IMR-90 (cell line): ENCODE data around the gene GOLGA6L24.
"Not testable (repeated sequence)": the region's sequence is repeated elsewhere in the genome, so short reads cannot be mapped to it uniquely, and the experiment has no call there.

Experiments used
- BHLHE40 ChIP-seq: fragments of 150-350 bp; IDR thresholded peaks from 2 replicates; pipeline ENCODE4 v1.6.1; 2016; ENCODE audit warnings: mild to moderate bottlenecking, low read depth, low read length
- FOS ChIP-seq: fragments of 150-350 bp; IDR thresholded peaks from 2 replicates; pipeline ENCODE4 v1.6.1; 2016; ENCODE audit warnings: low read depth, low read length
- MAZ ChIP-seq: IDR thresholded peaks from 2 replicates; pipeline ENCODE4 v1.6.1; 2012; ENCODE audit warnings: low read depth, mild to moderate bottlenecking, low read length, improper control_type of control experiment, moderate library complexity, borderline replicate concordance
- MXI1 ChIP-seq: IDR thresholded peaks from 2 replicates; pipeline ENCODE4 v1.6.1; 2012; ENCODE audit warnings: low read depth, mild to moderate bottlenecking, low read length, moderate library complexity, borderline replicate concordance
- NFE2L2 ChIP-seq: fragments of 150-350 bp; IDR thresholded peaks from 2 replicates; pipeline ENCODE4 v1.6.1; 2016; ENCODE audit warnings: low read depth, mild to moderate bottlenecking, low read length
- POLR2A ChIP-seq: IDR thresholded peaks from 2 replicates; pipeline ENCODE4 v1.6.1; 2012; ENCODE audit warnings: mild to moderate bottlenecking, low read depth, low read length
- RAD21 ChIP-seq: IDR thresholded peaks from 2 replicates; pipeline ENCODE4 v1.6.1; 2012; ENCODE audit warnings: low read length, improper control_type of control experiment
- RFX5 ChIP-seq: IDR thresholded peaks from 2 replicates; pipeline ENCODE4 v1.8.0; 2012; ENCODE audit warnings: low read depth, mild to moderate bottlenecking, low read length, moderate library complexity
- TF ChIP-seq, protein P1 (sequence below): fragments of 150-350 bp; IDR thresholded peaks from 2 replicates; pipeline ENCODE4 v1.6.1; 2017; ENCODE audit warnings: mild to moderate bottlenecking, antibody characterized with exemption, low read length, low read depth
- TF ChIP-seq, protein P2 (sequence below): conservative IDR thresholded peaks from 2 replicates; pipeline ENCODE4 v1.5.1; 2012; ENCODE audit warnings: mild to moderate bottlenecking, low read depth, low read length, improper control_type of control experiment

DNA sequence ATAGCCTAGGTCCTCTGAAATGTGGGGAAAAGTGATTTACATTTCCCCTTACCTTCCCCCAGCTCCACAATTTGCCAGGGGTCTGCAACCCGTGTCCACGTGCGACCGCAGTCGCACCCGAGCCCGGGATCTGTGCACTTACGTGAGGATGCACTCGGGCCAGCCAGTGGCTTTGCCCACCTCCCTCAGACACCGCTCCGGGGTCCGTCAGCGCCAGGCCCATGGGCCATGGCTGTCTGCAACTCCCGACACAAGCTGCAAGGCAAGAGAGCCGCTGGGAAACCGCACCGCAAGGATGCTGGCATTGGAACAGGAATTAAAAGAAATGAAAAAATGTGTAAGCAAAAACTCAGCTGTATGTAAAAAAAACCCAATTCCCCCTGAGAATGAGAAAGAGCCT, 7.6 kb upstream of the GOLGA6L24 start:
- not testable (repeated sequence) for TF ChIP-seq BHLHE40, NFE2L2, MAZ, POLR2A, RAD21, RFX5, FOS, MXI1
- TF ChIP-seq, protein P1, sequence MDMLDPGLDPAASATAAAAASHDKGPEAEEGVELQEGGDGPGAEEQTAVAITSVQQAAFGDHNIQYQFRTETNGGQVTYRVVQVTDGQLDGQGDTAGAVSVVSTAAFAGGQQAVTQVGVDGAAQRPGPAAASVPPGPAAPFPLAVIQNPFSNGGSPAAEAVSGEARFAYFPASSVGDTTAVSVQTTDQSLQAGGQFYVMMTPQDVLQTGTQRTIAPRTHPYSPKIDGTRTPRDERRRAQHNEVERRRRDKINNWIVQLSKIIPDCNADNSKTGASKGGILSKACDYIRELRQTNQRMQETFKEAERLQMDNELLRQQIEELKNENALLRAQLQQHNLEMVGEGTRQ = not testable (repeated sequence)
- TF ChIP-seq, protein P2, sequence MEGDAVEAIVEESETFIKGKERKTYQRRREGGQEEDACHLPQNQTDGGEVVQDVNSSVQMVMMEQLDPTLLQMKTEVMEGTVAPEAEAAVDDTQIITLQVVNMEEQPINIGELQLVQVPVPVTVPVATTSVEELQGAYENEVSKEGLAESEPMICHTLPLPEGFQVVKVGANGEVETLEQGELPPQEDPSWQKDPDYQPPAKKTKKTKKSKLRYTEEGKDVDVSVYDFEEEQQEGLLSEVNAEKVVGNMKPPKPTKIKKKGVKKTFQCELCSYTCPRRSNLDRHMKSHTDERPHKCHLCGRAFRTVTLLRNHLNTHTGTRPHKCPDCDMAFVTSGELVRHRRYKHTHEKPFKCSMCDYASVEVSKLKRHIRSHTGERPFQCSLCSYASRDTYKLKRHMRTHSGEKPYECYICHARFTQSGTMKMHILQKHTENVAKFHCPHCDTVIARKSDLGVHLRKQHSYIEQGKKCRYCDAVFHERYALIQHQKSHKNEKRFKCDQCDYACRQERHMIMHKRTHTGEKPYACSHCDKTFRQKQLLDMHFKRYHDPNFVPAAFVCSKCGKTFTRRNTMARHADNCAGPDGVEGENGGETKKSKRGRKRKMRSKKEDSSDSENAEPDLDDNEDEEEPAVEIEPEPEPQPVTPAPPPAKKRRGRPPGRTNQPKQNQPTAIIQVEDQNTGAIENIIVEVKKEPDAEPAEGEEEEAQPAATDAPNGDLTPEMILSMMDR = not testable (repeated sequence)
